ENCODE data around the gene COL23A1. TPM values are rescaled to one million over a fixed set of nuclear protein-coding genes. Genes with fewer than 3 reads are reported as not detected.

The COL23A1 gene
- total and polyA plus RNA-seq, 2 of the 8 experiments (the other 6 are each of a cell fraction or from before 2014, with no cell fraction given) = 3.1 to 4.7 TPM

DNA sequence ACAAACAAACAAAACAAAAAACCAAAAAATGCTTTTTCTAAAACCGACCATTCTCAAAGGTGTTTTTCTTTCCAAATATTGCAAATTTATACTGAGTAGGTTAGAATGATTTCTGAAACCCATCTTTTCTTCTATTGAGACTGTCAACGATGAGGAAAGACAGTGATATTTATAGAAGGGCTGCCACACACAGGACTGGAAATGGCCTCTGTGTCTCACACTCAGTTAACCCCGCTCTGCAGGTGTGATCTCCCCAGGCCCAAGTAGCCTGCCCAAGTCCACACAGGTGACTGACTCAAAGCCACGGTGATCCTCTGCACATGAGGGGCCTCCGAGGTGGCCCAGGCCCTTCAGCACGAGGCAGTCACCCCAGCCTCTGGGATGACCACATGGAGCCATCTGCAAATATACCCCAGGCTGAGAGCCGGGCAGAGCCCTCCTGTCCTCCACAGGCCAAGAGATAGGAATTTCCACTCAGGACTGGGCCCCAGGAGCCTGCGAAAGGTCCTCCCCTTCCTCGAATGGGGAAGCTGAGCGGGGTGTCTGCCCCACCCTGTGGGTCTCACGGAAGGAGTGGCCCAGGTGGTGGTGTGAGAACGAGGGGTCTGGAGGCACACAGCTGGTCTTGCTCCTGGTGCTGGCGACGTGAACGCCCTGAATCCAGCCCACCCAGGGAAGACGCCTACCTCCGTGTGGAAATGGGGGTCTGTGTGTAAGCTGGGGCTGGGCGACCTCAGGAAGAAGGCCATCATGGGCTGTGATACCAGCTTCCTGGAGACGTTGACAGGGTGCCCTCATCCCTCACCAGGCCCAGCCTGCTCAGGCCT is 304.6 kb downstream of the COL23A1 start (continued):
- TF ChIP-seq SIRT6 (IDR thresholded peaks at IDR 0.05; ENCODE audit: low read length) = no peak

All from H1 (cell line).